WTC11 (cell line): ENCODE measurements around the gene MBD6.

Experiments
- ATF2 ChIP-seq: sonication (generic); formaldehyde crosslinking; IDR thresholded peaks from 2 replicates; pipeline ENCODE4 v1.8.1; 2022; ENCODE audit warnings: low read depth, missing genetic modification reagents, borderline replicate concordance
- ATF6 ChIP-seq: sonication (generic); formaldehyde crosslinking; IDR thresholded peaks from 2 replicates; pipeline ENCODE4 v1.8.1; 2023; ENCODE audit warnings: mild to moderate bottlenecking, missing genetic modification reagents
- CTCF ChIP-seq: fragments of 200-600 bp; IDR thresholded peaks from 2 replicates; pipeline ENCODE4 v1.8.0; 2022; ENCODE audit warnings: antibody characterized with exemption
- GABPB1 ChIP-seq: sonication (generic); formaldehyde crosslinking; IDR thresholded peaks from 2 replicates; pipeline ENCODE4 v1.8.1; 2023; ENCODE audit warnings: mild to moderate bottlenecking, missing genetic modification reagents
- JUN ChIP-seq: sonication (generic); formaldehyde crosslinking; IDR thresholded peaks from 2 replicates; pipeline ENCODE4 v1.8.0; 2023; ENCODE audit warnings: mild to moderate bottlenecking, missing genetic modification reagents
- MAX ChIP-seq: sonication (generic); formaldehyde crosslinking; IDR thresholded peaks from 2 replicates; pipeline ENCODE4 v1.8.0; 2022; ENCODE audit warnings: mild to moderate bottlenecking, missing genetic modification reagents
- SOX15 ChIP-seq: fragments of 250-450 bp; sonication (Bioruptor Pico); IDR thresholded peaks from 2 replicates; pipeline ENCODE4 v1.9.0; 2021; ENCODE audit warnings: mild to moderate bottlenecking
- TEAD1 ChIP-seq: sonication (generic); formaldehyde crosslinking; IDR thresholded peaks from 2 replicates; pipeline ENCODE4 v1.8.0; 2022; ENCODE audit warnings: mild to moderate bottlenecking, missing genetic modification reagents
- TEAD4 ChIP-seq: sonication (generic); formaldehyde crosslinking; IDR thresholded peaks from 2 replicates; pipeline ENCODE4 v1.8.0; 2022; ENCODE audit warnings: mild to moderate bottlenecking, missing genetic modification reagents
- ZBTB21 ChIP-seq: sonication (generic); formaldehyde crosslinking; IDR thresholded peaks from 2 replicates; pipeline ENCODE4 v1.8.1; 2023; ENCODE audit warnings: mild to moderate bottlenecking, missing genetic modification reagents, borderline replicate concordance
- ZNF423 ChIP-seq: fragments of 250-450 bp; sonication (Bioruptor Pico); IDR thresholded peaks from 2 replicates; pipeline ENCODE4 v2.1.2; 2022; ENCODE audit warnings: mild to moderate bottlenecking, moderate library complexity
- TF ChIP-seq, protein P1 (sequence below): fragments of 250-450 bp; sonication (Bioruptor Pico); IDR thresholded peaks from 2 replicates; pipeline ENCODE4 v1.9.0; 2021; ENCODE audit warnings: mild to moderate bottlenecking, borderline replicate concordance
- TF ChIP-seq, protein P2 (sequence below): sonication (generic); formaldehyde crosslinking; IDR thresholded peaks from 2 replicates; pipeline ENCODE4 v1.8.0; 2022; ENCODE audit warnings: mild to moderate bottlenecking, missing genetic modification reagents

- TF ChIP-seq TEAD1 (no peak), TEAD4 (CRISPR knock-in tag) (no peak), CTCF (no peak), MAX (CRISPR knock-in tag) (no peak), JUN (no peak), ZNF423 (CRISPR knock-in tag) (no peak), GABPB1 (CRISPR knock-in tag) (no peak), ATF2 (CRISPR knock-in tag) (no peak), ZBTB21 (CRISPR knock-in tag) (no peak), ATF6 (no peak), SOX15 (CRISPR knock-in tag) (no peak)
- TF ChIP-seq, protein P1, sequence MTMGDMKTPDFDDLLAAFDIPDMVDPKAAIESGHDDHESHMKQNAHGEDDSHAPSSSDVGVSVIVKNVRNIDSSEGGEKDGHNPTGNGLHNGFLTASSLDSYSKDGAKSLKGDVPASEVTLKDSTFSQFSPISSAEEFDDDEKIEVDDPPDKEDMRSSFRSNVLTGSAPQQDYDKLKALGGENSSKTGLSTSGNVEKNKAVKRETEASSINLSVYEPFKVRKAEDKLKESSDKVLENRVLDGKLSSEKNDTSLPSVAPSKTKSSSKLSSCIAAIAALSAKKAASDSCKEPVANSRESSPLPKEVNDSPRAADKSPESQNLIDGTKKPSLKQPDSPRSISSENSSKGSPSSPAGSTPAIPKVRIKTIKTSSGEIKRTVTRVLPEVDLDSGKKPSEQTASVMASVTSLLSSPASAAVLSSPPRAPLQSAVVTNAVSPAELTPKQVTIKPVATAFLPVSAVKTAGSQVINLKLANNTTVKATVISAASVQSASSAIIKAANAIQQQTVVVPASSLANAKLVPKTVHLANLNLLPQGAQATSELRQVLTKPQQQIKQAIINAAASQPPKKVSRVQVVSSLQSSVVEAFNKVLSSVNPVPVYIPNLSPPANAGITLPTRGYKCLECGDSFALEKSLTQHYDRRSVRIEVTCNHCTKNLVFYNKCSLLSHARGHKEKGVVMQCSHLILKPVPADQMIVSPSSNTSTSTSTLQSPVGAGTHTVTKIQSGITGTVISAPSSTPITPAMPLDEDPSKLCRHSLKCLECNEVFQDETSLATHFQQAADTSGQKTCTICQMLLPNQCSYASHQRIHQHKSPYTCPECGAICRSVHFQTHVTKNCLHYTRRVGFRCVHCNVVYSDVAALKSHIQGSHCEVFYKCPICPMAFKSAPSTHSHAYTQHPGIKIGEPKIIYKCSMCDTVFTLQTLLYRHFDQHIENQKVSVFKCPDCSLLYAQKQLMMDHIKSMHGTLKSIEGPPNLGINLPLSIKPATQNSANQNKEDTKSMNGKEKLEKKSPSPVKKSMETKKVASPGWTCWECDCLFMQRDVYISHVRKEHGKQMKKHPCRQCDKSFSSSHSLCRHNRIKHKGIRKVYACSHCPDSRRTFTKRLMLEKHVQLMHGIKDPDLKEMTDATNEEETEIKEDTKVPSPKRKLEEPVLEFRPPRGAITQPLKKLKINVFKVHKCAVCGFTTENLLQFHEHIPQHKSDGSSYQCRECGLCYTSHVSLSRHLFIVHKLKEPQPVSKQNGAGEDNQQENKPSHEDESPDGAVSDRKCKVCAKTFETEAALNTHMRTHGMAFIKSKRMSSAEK (CRISPR knock-in tag): no peak
- TF ChIP-seq, protein P2, sequence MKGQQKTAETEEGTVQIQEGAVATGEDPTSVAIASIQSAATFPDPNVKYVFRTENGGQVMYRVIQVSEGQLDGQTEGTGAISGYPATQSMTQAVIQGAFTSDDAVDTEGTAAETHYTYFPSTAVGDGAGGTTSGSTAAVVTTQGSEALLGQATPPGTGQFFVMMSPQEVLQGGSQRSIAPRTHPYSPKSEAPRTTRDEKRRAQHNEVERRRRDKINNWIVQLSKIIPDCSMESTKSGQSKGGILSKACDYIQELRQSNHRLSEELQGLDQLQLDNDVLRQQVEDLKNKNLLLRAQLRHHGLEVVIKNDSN: no peak
Observed at GRCh38 chr12:57553343-57554202, 30.9 kb downstream of the MBD6 start.
